ENCODE measurements around the gene CSNK1D. TPM values are rescaled to one million over a fixed set of nuclear protein-coding genes. Genes with fewer than 3 reads are reported as not detected.
A peak's percentile ranks its signal among the peaks of the same experiment; 100 is the strongest.

Gene CSNK1D
- total RNA-seq, 1 donor = 50.3 TPM

- no peak overlapping the region for H3K27ac ChIP-seq (ENCODE audit: low read depth, low read length)
- H3K4me3 ChIP-seq (ENCODE audit: insufficient read depth, low read length) = no peak overlapping the region
- no peak overlapping the region for H3K4me2 ChIP-seq (ENCODE audit: insufficient read depth, low read length)
- no peaks in the 10 kb centered on the region for H3K36me3 ChIP-seq (ENCODE audit: insufficient read depth, low read length)
- no peaks in the 10 kb centered on the region for H3K9me3 ChIP-seq (ENCODE audit: low read depth, low read length)
- no peak overlapping the region for H2AFZ ChIP-seq (ENCODE audit: low read length)
- H4K20me1 ChIP-seq (ENCODE audit: insufficient read depth, low read length) = no peaks in the 10 kb centered on the region
- no peaks in the 10 kb centered on the region for H3K79me2 ChIP-seq (ENCODE audit: insufficient read depth, low read length)
- peaks cover 29% of the 10 kb centered on the region for H3K27me3 ChIP-seq (ENCODE audit: insufficient read depth, low read length)
- no peaks in the 10 kb centered on the region for H3K4me1 ChIP-seq (ENCODE audit: insufficient read depth, low read length)
- DNase-seq (ENCODE audit: insufficient read length, low spot score, missing footprints) = no peak
- no peak for TF ChIP-seq CTCF (IDR thresholded peaks at IDR 0.05; ENCODE audit: extremely low read depth, low read depth, low read length)
Observed at GRCh38 chr17:82316651-82317393, 43.3 kb upstream of the CSNK1D start.

- Histone ChIP-seq H3K27ac (ENCODE audit: low read depth, low read length) (no peak overlapping the region), H3K36me3 (ENCODE audit: insufficient read depth, low read length) (no peaks in the 10 kb centered on the region), H4K20me1 (ENCODE audit: insufficient read depth, low read length) (no peaks in the 10 kb centered on the region), H3K79me2 (ENCODE audit: insufficient read depth, low read length) (no peaks in the 10 kb centered on the region), H2AFZ (ENCODE audit: low read length) (no peak overlapping the region), H3K27me3 (ENCODE audit: insufficient read depth, low read length) (peaks cover 29% of the 10 kb centered on the region), H3K4me1 (ENCODE audit: insufficient read depth, low read length) (no peaks in the 10 kb centered on the region), H3K4me3 (ENCODE audit: insufficient read depth, low read length) (no peak overlapping the region), H3K4me2 (ENCODE audit: insufficient read depth, low read length) (no peak overlapping the region), H3K9me3 (ENCODE audit: low read depth, low read length) (no peaks in the 10 kb centered on the region)
- peak; percentile 81 for DNase-seq (ENCODE audit: insufficient read length, low spot score, missing footprints)
- no peak for TF ChIP-seq CTCF (IDR thresholded peaks at IDR 0.05; ENCODE audit: extremely low read depth, low read depth, low read length)
Observed at GRCh38 chr17:82315703-82316358, 42.3 kb upstream of the CSNK1D start.

- Histone ChIP-seq H3K36me3 (ENCODE audit: insufficient read depth, low read length) (no peaks in the 10 kb centered on the region), H3K4me2 (ENCODE audit: insufficient read depth, low read length) (no peak overlapping the region), H3K4me3 (ENCODE audit: insufficient read depth, low read length) (no peak overlapping the region), H3K79me2 (ENCODE audit: insufficient read depth, low read length) (no peaks in the 10 kb centered on the region), H2AFZ (ENCODE audit: low read length) (no peak overlapping the region), H3K27ac (ENCODE audit: low read depth, low read length) (no peak overlapping the region), H3K27me3 (ENCODE audit: insufficient read depth, low read length) (peaks cover 34% of the 10 kb centered on the region), H3K9me3 (ENCODE audit: low read depth, low read length) (no peaks in the 10 kb centered on the region), H4K20me1 (ENCODE audit: insufficient read depth, low read length) (no peaks in the 10 kb centered on the region), H3K4me1 (ENCODE audit: insufficient read depth, low read length) (no peaks in the 10 kb centered on the region)
- no peak for TF ChIP-seq CTCF (IDR thresholded peaks at IDR 0.05; ENCODE audit: extremely low read depth, low read depth, low read length)
- DNase-seq (ENCODE audit: insufficient read length, low spot score, missing footprints) = peak; percentile 86
Observed at GRCh38 chr17:82314727-82315605, 41.5 kb upstream of the CSNK1D start.

Data from osteoblast (primary cell).